ENCODE data around the gene KHSRP. TPM values are rescaled to one million over a fixed set of nuclear protein-coding genes. Genes with fewer than 3 reads are reported as not detected.

Gene KHSRP, protein sequence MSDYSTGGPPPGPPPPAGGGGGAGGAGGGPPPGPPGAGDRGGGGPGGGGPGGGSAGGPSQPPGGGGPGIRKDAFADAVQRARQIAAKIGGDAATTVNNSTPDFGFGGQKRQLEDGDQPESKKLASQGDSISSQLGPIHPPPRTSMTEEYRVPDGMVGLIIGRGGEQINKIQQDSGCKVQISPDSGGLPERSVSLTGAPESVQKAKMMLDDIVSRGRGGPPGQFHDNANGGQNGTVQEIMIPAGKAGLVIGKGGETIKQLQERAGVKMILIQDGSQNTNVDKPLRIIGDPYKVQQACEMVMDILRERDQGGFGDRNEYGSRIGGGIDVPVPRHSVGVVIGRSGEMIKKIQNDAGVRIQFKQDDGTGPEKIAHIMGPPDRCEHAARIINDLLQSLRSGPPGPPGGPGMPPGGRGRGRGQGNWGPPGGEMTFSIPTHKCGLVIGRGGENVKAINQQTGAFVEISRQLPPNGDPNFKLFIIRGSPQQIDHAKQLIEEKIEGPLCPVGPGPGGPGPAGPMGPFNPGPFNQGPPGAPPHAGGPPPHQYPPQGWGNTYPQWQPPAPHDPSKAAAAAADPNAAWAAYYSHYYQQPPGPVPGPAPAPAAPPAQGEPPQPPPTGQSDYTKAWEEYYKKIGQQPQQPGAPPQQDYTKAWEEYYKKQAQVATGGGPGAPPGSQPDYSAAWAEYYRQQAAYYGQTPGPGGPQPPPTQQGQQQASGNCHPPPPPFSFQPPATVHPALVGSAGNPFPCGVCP
- total RNA-seq: 65.1 and 85.7 TPM in 2 replicates

DNA sequence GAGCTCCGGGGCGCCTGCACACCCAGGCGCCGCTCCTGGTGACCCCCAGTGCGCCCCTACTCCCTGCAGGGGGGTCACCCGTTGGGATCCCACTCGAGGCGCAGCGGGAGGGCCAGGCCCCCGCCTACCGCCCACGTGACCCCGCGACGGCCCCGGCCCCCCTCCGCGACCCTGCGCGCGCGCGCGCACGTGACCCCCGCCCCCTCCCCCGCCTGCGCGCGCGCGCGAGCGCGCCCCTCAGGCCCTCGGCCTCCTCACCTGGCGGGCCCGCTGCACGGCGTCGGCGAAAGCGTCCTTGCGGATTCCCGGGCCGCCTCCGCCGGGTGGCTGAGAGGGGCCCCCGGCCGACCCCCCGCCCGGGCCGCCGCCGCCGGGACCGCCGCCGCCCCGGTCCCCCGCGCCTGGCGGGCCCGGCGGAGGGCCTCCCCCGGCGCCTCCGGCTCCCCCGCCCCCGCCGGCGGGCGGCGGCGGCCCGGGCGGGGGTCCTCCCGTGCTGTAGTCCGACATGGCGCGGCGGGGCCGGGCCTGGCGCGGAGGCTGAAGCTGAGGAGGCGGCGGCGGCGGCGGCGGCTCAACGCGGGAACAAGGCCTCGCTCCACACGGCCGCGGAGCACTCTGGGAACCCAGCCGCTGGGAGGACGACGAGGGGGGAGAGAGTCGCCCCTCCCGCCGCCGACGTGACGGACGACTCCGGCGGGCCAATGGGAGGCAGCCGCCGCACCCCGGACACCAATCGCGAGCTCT lies at the start of gene KHSRP:
Gene KHSRP (minus strand): TSS at position 617 of the 744 bp plus-strand sequence. CDS start 110 bp downstream, at position 507.

DNA sequence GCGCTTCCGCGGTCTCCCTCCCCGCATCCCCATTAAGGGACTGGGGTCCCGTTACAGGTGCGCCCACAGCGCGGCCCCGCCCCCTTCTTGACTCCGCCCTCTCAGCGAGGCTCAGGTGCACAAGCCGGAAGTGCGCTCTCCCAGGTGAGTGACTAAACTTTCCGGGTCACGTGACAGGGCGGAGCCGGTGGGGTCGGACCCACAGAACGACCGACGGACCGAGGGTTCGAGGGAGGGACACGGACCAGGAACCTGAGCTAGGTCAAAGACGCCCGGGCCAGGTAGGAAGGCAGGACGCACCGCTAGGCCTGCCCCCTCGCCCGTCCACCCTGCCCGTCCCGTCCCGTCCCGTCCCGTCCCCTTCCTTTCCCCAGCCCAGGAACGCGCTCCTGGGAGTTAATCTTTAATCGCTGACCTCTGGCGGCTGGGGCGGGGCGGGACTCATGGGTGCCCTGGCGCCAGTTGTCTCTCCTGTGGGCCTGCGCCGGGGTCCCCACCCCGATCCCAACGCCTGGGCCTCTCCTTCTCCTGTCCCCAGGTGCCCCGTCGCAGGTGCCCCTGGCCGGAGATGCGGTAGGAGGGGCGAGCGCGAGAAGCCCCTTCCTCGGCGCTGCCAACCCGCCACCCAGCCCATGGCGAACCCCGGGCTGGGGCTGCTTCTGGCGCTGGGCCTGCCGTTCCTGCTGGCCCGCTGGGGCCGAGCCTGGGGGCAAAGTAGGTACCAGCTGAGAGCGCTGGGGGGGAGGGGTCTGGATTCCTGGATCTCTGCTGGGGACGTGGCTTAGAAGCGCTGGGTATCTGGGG lies 39.7 kb upstream of the KHSRP start, which contains the start of gene CRB3:
Gene CRB3 (plus strand): TSS at position 202 of the 804 bp plus-strand sequence. CDS start 431 bp downstream, at position 633.

DNA sequence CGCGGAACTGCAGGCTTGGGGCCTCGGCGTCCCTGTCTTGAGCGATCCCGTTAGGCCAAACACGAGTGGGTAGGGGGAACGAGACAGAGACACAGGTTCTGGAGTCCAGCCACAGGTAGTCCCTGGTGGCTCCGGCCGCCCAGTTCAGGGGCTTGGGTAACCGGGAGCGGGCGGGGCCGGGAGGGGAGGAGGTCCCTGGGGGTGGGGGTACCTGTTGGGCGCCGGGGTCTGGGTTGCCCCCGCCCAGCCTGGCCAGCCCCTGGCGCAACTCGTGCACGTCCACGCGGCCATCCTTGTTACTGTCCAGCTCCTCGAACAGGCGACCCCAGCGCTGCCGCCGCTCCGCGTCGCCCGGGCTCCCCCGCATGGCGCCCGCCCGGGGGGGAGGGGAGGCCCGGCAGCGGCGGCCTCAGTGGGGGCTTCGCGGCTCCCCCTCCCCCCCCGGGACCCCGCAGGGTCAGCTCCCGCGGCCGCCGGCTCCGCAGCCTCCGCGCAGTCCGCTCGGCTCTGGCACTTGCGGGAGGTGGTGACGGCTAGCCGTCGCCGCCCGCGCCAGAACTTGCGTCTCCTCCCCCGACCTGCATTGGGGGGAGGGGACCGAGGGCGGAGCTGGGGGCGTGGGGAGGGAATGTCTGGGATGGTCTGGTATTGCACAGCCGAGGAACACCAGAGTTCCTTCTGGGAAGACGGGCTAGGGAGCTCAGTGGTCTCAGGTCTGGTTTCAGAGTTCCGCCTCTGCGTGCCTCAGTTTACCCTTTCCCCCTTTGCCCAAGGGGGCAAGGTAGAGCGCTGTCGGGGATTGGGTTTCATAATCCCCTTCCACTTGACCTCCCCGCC lies 34.9 kb upstream of the KHSRP start, which contains the start of gene SLC25A23:
Gene SLC25A23 (minus strand): TSS at position 531 of the 837 bp plus-strand sequence. CDS start 164 bp downstream, at position 367.

DNA sequence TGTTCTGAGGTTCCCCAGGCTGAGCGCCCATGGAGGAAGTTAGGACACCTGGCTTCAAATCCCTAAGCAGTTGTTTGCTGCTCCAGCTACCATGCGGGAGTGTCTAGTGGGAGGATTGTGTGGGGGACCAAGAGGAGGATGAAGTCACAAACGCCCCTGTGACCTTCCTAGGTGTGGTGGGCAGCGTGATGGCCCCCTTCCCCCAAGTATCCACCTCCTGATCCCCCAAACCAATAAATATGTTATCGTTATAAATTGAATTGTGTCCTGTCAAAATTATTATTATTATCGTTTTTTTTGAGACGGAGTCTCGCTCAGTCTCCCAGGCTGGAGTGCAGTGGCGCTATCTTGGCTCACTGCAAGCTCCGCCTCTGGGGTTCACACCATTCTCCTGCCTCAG lies 9.1 kb upstream of the KHSRP start, which contains the start of gene SLC25A41:
Gene SLC25A41 (minus strand): TSS at position 101 of the 400 bp plus-strand sequence. CDS start 70 bp downstream, at position 31.

DNA sequence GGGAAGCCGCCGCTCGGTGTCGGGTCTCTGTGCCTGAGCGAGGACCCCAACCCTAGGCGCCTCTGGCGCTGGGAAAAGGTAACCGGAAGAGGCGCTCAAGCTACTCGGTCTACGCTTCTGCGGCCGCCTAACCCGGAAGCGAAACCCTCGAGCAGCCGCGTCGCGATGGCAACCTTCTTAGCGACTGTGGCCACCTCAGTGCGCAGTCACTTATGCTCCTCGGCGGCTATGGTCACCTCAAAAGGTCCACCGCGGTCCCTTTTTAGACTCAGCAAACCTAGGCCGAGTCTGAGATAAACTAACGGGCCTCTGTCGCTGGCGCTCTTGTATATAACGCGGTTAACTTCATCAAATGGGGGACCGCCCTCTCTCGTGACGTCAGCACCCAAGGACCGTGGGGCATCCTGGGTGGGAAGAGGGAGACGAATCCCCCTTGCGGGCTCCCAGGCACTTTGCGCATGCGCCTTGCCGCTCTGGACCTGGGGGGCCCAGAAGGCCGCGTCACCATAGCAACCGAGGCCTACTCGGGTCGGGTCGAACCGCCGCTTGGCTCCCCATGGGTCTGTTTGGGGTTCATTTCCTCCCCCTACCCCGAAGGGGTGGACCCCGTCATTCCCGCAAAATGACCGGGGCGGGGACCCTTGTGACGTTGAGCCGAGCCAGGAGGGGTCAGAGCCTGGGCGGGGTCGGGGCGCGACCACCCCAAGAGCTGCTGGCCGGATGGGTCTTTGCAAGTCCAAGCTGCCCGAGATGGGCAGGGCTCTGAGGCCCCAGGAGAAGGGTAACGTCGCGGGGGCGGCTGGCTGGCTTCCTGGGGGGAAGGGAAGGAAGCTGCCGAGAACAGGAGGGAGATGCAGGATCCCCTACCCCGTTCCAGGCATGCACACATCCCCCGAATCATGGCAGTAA lies 31.3 kb downstream of the KHSRP start, which contains the start of gene GTF2F1:
Gene GTF2F1 (minus strand): TSS at position 91 of the 909 bp plus-strand sequence. CDS start 169 bp downstream, outside the sequence.

DNA sequence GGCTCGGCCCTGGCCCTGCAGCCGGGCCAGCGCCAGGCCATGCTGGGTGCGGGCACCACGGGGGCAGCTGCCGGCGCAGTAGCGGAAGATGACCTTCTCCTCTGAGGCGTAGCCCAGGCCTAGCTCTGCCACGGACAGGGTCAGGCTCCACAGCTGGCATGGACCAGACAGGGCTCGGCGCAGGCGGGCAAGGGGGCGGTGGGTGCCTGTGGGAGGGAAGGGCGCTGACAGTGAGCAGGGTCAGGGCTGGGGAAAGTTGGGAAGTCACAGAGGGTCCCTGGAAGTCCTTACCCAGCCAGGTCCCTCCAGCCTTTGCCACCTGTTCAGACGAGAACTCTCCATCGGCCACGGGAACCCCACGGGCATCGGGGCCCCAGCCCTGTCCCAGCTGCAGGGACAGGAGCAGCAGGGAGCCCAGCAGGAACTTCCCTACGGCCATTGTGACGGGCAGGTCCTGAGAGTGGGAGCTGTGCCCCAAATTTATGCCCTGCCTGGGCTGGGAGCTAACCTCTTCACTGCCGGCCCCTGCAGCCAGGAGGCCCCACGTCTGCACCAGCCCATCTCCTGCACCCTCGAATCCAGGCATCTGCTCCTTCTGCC lies 49.1 kb downstream of the KHSRP start, which contains the start of gene PSPN:
Gene PSPN (minus strand): TSS at position 523 of the 600 bp plus-strand sequence. CDS start 84 bp downstream, at position 439.

DNA sequence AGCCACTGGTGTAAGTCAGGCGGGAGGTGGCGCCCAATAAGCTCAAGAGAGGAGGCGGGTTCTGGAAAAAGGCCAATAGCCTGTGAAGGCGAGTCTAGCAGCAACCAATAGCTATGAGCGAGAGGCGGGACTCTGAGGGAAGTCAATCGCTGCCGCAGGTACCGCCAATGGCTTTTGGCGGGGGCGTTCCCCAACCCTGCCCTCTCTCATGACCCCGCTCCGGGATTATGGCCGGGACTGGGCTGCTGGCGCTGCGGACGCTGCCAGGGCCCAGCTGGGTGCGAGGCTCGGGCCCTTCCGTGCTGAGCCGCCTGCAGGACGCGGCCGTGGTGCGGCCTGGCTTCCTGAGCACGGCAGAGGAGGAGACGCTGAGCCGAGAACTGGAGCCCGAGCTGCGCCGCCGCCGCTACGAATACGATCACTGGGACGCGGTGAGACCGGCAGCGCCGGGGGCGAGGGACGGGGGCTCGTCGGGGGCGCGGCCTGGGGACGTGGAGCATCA lies 52.0 kb downstream of the KHSRP start, which contains the start of gene ALKBH7:
Gene ALKBH7 (plus strand): TSS at position 201 of the 502 bp plus-strand sequence. CDS start 27 bp downstream, at position 228.

Small RNA genes within 50 kb of the gene (small RNA-seq; reads per million reads assigned to genes)
- not detected for gene MIR6790
- not detected for gene MIR6885

Other genes starting within 250 kb of the KHSRP start
- gene MLLT1, start 144.8 kb downstream of the KHSRP start, total RNA-seq: 26.4 and 27.6 TPM in 2 replicates
- gene ACER1, start 91.2 kb downstream of the KHSRP start, total RNA-seq: not detected in 2 replicates
- gene CLPP, start 63.3 kb downstream of the KHSRP start, total RNA-seq: 38.4 and 43.6 TPM in 2 replicates
- gene ALKBH7, start 52.0 kb downstream of the KHSRP start, total RNA-seq: 43.6 and 49.8 TPM in 2 replicates
- gene PSPN, start 48.9 kb downstream of the KHSRP start, total RNA-seq: 1.2 and 1.6 TPM in 2 replicates
- gene GTF2F1, start 31.6 kb downstream of the KHSRP start, total RNA-seq: 49.9 and 51.7 TPM in 2 replicates
- gene SLC25A41, start 9.0 kb upstream of the KHSRP start, total RNA-seq: 0.11 TPM in 1 of 2 replicates, not detected in the other
- 27.4 and 29.1 TPM in 2 replicates for gene SLC25A23, start 35.0 kb upstream of the KHSRP start, total RNA-seq
- 0.32 TPM in 1 of 2 replicates, not detected in the other for gene CRB3, start 39.5 kb upstream of the KHSRP start, total RNA-seq
- gene DENND1C, start 57.0 kb upstream of the KHSRP start, total RNA-seq: not detected in 2 replicates
- not detected in 2 replicates for gene TUBB4A, start 77.5 kb upstream of the KHSRP start, total RNA-seq
- gene TNFSF9, start 106.2 kb upstream of the KHSRP start, total RNA-seq: 2.6 and 5.4 TPM in 2 replicates
- 4.2 TPM in 1 of 2 replicates, not detected in the other for gene CD70, start 166.3 kb upstream of the KHSRP start, total RNA-seq
- gene TNFSF14, start 245.3 kb upstream of the KHSRP start, total RNA-seq: not detected in 2 replicates

All from articular chondrocyte of knee joint (primary cell).